ENCODE data around the gene MLEC. TPM values are rescaled to one million over a fixed set of nuclear protein-coding genes. Genes with fewer than 3 reads are reported as not detected.

Gene MLEC
- total RNA-seq, 4 donors from 2014 or later = 122 to 288 (median 187) TPM

DNA sequence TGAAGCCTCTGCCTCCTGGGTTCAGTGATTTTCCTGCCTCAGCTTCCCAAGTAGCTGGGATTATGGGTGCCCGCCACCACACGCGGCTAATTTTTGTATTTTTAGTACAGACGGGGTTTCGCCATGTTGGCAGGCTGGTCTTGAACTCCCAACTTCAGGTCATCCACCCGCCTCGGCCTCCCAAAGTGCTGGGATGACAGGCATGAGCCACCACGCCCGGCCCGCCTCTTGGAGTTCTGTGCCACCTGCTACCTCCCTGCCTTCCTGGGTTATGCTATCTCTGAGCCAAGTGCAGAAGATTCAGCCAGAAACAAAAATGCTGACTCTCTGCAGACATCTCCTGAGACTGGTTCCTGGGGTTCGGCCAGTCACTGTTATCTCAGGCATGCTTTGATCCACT, 33.3 kb upstream of the MLEC start:
- Histone ChIP-seq H3K27me3 (no peaks in the 10 kb centered on the region), H3K4me1 (peaks cover 8 to 13% of the 10 kb centered on the region in 2 donors), H3K4me3 (replicated peaks in 1 of 3) (no peak overlapping the region), H3K36me3 (no peaks in the 10 kb centered on the region), H3K27ac (no peak overlapping the region), H3K9me3 (no peaks in the 10 kb centered on the region)
- TF ChIP-seq CTCF (IDR thresholded peaks at IDR 0.05) = no peak
- TF ChIP-seq POLR2A (IDR thresholded peaks at IDR 0.05) = no peak
- intact Hi-C loops (cut with DNase I) = no loop called here
- WGBS, 2 donors = 86 to 92% methylated on average over 11 of the region's 11 CpGs
- no peak for DNase-seq

- intact Hi-C loops (cut with DNase I) = no loop called here
- Histone ChIP-seq H3K36me3 (no peaks in the 10 kb centered on the region), H3K27me3 (no peaks in the 10 kb centered on the region), H3K27ac (no peak overlapping the region), H3K4me3 (replicated peaks in 1 of 3) (no peak overlapping the region), H3K9me3 (no peaks in the 10 kb centered on the region), H3K4me1 (peaks cover 1 to 3% of the 10 kb centered on the region in 2 donors)
- no peak for TF ChIP-seq POLR2A (IDR thresholded peaks at IDR 0.05)
- TF ChIP-seq CTCF (IDR thresholded peaks at IDR 0.05) = no peak
- 82 to 83% methylated on average over 9 to 10 of the region's 10 CpGs for WGBS, 2 donors
- DNase-seq = no peak
Observed at GRCh38 chr12:120654656-120655055, 32.3 kb upstream of the MLEC start.

DNA sequence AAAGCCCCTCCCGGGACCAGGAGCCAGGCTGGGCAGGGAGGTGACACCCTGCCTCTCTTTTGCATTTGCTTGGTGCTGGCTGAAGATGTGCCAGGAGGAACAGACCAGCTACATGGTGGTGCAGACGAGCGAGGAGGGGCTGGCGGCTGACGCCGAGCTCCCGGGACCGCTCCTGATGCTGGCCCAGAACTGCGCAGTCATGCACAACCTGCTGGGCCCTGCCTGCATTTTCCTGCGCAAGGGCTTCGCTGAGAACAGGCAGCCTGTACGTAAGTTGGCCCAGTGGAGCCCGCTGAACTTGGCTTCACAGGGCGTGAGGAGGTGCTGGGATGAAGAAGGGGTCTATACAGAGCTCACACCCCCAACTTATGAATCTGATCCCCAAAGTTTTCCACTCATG, 30.9 kb upstream of the MLEC start:
- Histone ChIP-seq H3K36me3 (no peaks in the 10 kb centered on the region), H3K4me3 (replicated peaks in 1 of 3) (no peak overlapping the region), H3K4me1 (no peaks in the 10 kb centered on the region), H3K27ac (no peak overlapping the region), H3K9me3 (no peaks in the 10 kb centered on the region), H3K27me3 (no peaks in the 10 kb centered on the region)
- DNase-seq = no peak
- intact Hi-C loops (cut with DNase I) = no loop called here
- WGBS, 2 donors = 92 to 93% methylated on average over 6 of the region's 14 CpGs
- TF ChIP-seq CTCF (IDR thresholded peaks at IDR 0.05) (no peak), POLR2A (IDR thresholded peaks at IDR 0.05) (no peak)

- H3K4me3 ChIP-seq (replicated peaks in 1 of 3) = no peak overlapping the region
- no peaks in the 10 kb centered on the region for H3K4me1 ChIP-seq
- H3K9me3 ChIP-seq = no peaks in the 10 kb centered on the region
- intact Hi-C loops (cut with DNase I) = no loop called here
- TF ChIP-seq POLR2A (IDR thresholded peaks at IDR 0.05) = no peak
- no peak for TF ChIP-seq CTCF (IDR thresholded peaks at IDR 0.05)
- no peaks in the 10 kb centered on the region for H3K27me3 ChIP-seq
- no peak for DNase-seq
- whole genome bisulfite sequencing, 2 donors = 91 to 93% methylated on average over 13 to 22 of the region's 22 CpGs
- no peaks in the 10 kb centered on the region for H3K36me3 ChIP-seq
- H3K27ac ChIP-seq = no peak overlapping the region
Observed at GRCh38 chr12:120658286-120659150, 28.4 kb upstream of the MLEC start.

- Histone ChIP-seq H3K27ac (no peak overlapping the region), H3K27me3 (no peaks in the 10 kb centered on the region), H3K4me1 (no peaks in the 10 kb centered on the region), H3K36me3 (no peaks in the 10 kb centered on the region), H3K4me3 (replicated peaks in 1 of 3) (no peak overlapping the region), H3K9me3 (no peaks in the 10 kb centered on the region)
- no peak for DNase-seq
- TF ChIP-seq POLR2A (IDR thresholded peaks at IDR 0.05) = no peak
- TF ChIP-seq CTCF (IDR thresholded peaks at IDR 0.05) = no peak
- intact Hi-C loops (cut with DNase I) = no loop called here
- 68 to 70% methylated on average over 6 to 8 of the region's 8 CpGs for WGBS, 2 donors
Observed at GRCh38 chr12:120659151-120659525, 27.8 kb upstream of the MLEC start.
